Stimulated activated CD4-positive, alpha-beta T cell treated with anti-CD3 and anti-CD28 coated beads, Interleukin-2, amount 100 ng/mL, for 4 hours (primary cell): ENCODE results near the gene MITF.

ENCODE experiments used
- DNase-seq: peaks from one replicate; pipeline ENCODE4 v3.0.0-alpha.2; 2020; ENCODE audit warnings: low read depth

Gene MITF

DNA sequence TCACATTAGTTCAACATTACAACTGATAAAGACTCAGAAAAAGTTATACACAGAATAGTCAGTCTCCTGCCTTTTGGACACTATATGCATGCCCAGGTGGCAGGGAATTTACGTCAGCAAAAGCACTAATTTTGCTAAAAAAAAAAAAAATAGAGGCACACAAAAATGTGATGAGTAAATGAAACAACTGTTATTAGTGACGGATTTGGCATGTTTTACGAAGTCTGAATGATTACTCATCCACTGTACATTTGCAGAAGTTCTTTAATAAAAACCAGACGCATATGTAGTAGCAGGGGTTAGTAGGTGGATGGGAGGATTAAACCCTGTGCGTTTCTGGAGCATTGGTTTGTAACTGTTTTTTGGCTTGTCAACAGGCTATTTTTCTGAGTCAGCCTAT lies 99.0 kb downstream of the MITF start:
- no peak for DNase-seq

DNA sequence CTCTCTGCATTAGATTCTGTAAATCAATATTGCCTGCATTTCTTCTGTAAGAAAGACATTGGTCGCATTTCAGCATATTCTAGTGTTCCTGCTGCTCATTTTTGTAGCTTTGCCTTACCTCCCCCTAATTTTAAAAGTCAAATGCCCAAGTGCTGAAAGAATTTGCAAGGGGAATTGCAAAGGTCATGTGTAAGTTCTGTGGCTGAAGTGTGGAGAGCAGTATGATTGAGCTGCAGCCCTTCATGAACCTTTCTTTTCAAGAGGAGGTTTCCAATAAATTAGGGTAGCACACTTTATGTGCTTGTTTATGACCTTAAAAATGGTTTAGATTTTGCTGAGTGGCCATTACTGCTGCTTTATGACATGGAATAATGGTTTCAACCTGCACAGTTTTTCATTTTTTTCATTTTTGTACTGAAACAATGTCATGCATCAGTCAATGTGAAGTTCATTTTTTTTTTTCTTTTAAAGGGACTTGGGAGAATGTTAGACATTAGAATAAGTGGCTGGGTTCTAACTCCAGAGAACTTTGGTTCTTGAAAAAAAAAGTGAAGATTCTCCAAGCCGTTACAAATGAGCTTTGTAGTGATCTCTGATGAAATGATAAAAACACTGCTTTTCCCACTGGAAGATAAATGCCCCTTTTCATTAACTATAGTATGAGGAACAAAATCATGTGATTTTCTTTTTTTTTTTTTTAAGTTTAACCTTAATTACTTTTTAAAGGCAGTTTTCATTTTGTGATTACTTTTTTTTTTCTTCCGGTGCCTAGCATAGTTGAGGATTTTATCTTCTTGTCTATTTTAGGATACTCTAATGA lies 99.6 kb downstream of the MITF start:
- no peak for DNase-seq

DNA sequence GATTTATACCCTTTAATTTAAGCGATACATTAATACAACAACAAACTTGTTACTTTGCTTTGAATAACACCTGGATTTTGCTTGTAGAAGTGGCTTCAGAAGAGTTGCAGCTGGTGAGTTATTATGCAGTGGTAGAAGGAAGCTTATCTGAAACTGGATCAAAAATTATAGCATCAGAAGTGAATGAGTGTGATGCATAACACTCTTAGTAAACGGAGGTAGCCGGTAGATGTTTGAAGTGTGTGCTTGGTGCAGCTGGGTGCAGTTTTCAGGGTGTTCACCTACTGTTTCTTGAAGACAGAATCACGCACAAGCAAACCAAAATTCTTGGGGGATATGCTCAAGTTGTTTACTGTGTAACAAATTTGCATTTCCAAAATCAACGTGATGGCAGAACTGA lies 103.1 kb downstream of the MITF start:
- no peak for DNase-seq

DNA sequence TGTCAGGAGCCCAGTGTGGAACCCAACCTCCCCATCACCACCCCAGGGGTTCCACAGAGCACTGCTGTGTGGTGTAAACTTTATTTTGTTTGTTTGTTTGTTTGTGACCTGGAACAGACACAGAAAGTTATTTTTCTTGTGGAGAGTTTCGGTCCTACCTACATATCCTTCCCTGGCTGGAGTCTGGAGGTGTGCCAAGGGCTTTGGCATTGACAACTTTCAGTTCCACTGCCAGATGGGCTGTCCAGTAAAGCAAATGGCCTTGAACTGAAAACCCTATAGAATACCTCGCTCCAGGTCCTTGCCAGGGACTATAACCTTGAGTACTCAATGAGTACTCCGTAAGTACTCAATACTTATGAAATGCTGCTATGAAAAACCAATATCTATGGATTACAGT lies 103.5 kb downstream of the MITF start:
- DNase-seq, result no peak

DNA sequence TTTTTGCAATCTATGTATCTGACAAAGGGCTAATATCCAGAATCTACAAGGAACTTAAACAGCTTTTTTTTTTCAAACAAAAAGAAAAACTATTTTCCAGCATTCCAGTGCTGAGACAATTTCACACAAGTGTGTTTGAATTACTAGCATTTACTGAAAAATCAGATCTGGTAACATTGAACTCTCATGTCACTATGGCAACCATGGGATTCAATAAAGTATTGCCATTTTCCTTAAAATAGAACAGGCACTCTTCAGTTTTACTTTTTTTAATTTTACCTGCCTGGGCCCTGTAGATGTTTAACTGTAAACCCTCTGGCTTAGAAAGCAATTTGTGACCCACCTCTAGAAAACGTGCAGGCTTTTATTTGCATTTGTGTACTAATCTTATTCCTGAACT lies 105.4 kb downstream of the MITF start:
- DNase-seq, result no peak

DNA sequence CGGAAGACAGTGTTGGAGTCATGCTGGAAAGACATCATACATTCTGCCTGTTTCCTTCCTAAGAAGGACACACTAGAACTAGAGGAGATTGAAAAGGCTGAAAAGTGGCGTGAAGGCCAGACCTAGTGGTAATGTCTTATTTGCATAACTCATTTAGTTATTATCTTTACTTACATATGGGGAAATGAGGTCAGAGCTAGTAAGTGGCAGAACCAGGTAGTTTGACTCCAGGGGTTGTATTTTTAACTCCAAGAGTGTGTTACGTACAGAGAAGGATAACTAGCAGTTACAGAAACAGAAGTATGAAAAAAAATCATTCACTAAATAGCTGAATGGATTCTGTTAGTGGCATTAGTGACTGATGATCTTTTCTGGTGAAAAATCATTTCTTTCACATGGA lies 108.0 kb downstream of the MITF start:
- no peak for DNase-seq

DNA sequence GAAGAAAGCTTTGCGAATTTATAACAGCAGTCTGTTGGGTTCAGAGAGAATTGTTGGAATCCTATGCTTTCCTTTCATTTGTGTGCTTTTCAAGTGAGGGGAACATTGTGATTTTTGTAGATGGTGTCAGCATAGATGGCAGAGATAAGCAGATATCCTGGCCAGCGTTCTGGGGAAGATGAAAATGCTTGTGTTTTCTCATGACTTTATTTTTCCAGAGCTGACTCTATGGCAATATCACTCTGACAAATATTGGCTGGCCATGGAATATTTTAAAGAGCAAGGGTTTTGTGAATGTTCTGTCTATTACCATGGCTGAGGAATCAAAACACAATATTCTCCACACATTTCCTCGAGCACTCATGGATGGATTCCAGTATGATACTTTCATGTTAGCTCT lies 108.8 kb downstream of the MITF start:
- DNase-seq, result no peak

DNA sequence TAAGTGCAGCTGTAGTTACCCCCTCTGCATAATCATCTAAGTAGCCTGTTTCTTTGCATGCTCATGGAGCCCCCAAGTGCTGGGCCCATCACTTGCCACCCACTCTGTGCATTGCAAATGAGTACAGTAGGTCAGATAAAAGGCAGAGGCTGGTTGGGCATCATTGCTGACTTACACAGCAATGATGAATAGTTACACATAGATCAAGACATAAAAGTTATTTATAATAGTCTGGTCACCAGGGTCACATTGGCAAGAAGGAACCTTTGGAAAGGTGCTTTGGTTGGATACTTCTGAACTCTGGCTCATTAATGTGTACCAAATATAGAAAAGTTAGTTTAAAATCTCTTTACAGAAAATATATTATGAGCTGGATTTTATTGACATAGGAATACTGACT lies 111.6 kb downstream of the MITF start:
- no peak for DNase-seq

DNA sequence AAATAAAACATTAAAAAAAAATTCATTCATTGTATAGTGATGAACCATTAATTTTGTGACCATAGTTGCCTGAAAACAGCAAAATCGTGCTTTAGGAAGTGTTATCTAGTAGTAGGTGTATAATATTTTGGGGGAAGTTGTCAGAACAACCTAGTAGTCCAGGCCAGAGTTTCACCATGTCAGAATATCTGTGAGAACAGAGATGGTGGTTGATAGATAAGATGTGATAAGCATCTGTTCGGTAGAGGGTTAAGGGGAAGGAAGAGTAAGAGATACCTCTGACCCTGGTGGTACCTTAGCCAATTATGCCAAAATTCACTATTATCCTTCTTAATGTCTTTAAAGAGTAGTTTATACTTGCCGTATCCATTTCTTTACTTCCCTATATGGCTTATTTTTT lies 113.8 kb downstream of the MITF start:
- DNase-seq, result no peak

DNA sequence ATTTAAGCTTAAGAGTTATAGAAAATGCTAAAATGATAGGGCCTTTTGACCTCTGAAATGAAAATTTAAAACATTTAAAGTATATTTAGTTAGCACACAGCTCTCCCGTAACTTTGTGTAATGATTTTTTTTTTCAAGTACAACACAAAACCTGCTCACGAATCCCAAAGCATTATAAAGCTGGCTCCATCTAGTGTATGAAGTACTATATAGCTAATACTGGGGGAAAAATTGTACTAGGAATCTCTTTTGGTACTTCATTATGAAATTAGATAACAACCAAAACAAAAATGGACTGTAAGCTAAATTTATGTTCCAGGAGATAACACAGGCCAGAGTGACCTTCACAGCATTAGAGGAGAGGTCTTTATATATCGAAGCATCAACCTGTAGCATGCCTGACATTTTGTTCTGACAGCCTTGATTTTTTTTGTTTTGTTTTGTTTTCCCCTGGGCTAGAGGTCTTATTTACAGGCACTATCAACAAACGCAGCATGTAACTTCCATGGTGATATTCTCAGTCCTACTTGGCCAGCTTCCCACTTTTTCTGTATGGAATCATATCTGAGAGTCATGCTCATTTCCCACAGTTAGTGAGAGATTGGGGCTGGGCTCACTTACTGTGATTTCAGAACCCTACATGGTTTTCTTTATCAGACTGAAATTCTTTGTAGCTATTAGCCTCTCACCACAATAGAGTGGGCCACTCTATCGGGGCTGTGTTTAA lies 116.3 kb downstream of the MITF start:
- DNase-seq, result no peak

DNA sequence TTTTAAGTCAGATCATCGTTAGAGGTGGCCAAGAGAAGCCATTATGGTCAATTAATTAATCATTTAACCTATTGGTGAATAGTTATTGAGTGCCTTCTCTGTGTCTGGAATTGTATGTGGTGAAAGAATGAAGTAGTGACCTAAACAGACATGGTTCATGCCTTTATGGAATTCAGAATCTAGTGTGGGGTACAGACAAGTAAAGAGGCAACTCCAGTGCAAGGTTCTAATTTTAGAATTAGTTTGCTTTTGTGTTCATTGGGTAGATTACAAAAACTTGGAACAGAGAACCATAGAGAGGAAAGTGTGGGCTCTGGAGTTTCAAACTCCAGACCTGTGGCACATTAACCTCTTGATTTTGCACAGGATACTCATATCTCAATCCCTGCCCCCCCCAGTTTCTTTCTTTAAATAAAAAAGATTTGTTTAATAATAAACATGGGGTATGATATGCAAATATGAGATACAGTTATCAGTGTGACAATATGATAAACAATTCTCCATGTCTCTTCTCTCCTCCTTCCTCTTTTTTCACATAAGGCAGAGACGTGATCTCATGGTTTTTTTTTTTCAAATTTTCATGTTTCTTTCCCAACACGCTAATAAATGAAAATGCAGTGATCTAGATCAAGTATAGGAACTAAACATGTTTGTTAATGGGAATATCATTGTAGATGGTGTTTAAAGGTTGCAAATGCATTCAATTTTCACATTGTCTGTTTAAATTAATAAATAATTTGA lies 117.9 kb downstream of the MITF start:
- no peak for DNase-seq

DNA sequence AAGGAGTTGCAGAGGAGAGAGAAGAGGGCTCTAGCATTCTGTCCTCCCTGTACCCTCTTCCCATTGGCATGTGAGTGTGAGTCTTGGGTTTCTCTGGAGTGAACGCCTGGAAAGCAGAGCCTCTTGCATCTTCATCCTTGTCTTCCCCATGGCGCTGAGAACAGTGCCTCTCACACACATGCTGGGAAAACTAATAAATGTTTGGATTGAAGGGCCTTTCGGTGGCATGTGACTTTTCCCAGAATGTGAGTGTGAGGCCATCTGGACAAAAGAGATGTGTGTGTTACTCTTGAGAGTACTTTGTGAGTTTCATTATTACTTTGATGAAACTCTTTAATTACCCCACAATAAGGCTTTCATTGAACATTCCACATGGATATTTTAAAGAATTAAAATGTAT lies 122.3 kb downstream of the MITF start:
- no peak for DNase-seq

DNA sequence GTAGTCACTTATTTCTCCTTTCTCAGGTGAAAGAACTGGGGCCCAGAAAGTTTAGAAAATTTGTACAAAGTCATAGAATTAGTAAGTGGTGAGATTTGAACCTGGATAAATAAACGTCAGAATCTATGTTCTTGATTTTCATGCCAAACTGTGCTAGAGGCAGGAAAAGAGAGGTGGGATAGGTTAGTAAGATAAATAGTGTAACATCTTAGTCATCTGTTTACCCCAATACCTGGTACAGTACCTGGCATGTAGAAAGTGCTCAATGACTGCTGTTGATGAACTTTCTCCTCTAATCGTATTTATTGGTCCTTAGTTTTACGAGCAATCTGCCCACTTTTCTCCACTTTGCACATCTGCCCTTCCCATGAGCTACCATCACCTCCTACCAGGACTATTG lies 124.9 kb downstream of the MITF start:
- no peak for DNase-seq

DNA sequence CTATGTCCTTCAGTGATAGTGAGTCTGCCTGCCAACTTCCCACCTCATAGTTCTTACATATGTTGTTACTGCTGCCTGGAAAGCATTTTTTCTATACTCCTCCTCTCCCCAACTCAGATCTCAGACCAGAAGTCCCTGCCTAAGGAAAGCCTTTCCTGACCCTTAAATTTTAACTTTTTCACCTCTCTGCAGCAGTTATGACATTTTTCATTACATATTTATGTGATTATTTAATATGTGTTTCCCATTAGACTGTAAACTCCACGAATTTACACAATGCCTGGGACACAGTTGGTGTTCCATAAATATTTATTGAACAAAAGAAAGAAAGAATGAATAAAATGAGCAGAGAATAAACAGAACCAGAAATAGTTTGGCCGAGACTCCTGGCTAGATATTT lies 125.5 kb downstream of the MITF start:
- no peak for DNase-seq

DNA sequence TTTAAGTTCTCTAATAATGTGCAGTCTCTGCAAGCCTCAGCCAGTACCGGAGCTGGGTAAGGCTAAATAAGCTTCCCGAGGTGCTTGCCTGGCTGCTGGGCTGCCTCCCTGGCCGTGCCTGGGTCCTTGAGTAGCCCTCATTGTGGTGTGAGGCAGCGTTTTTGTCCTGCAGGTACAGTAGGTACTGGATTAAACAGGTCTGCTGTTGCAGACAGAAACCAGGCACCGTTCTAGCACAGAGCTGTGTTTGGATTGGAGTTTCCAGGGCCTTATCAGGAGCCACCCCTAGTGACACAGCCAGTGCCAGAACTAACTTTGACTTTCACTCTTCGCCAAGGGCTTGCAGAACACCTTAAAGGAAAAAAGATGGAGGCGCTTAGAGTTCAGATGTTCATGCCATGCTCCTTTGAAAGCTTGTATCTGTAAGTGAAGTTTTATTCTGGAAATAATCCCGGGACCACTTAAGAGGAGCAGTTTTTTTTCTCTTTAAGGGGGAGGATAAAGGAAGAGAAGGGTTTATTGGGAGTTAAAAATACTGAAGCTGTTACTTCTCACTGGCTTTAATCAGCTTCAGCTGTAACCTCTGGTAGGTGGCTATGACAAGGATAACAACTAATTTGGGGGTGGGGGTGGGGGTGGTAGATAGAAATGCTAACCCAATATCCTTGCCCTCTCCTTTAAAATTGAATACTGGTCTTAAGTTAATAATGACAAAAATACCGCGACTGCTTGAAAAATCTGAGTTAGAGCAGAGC lies 126.8 kb downstream of the MITF start:
- no peak for DNase-seq

DNA sequence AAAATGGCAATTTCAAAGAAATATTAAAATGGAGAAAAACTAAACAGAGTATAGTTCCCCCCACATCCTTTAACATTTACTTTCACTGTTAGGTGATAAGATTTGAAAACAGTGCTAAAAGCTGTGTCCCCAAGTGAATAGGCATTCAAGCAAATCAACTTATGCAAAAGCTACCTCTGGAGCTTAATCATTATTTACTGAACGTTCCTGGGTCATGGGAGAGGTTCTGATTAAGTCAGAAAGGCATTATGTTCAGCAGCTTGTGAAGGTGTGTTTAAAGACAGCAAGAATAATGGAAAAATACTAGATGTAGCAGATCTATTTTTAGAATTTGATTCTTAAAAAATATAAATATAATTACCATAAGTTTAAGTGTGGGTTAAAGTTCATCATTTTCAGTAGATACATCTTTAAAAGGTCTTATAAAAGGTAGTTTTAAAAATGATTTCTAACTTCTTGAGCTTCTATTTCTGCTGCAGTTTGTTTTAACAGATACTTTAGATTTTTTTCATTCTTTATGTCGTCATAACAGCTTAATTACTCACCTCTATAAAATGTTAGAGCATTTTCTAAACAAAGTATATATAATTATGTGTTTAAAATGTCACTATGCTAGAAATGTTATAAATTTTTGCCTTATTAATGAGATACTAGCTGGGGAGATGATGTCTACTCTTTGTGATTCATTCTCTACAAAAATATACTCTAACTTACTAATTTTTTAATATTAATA lies 127.9 kb downstream of the MITF start:
- DNase-seq, result no peak

DNA sequence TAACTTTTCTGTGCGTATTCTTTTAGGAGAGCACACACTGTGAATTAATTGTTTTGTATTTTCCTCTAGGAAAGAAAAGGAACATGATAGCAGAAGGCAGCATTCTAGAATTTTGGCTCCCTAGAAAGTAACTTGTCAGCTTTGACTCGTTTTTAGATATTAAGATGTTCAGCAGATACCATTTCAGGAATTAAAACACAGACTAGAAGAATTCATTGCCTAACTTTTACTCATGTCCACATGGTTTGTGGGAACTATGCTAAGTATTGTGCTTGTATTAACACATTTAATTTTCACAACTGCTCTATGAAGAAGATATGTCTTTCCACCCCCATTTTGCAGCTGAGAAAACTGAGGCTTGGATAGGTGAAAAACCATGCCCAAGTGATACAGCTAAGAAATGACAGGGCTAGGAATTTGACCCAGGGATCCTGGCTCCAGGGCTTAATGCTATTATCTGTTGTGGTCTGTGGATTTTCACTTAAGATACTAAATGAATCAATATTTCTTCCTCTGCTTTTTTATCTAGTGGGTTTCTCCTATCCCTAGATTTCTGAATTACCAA lies 128.8 kb downstream of the MITF start:
- no peak for DNase-seq

DNA sequence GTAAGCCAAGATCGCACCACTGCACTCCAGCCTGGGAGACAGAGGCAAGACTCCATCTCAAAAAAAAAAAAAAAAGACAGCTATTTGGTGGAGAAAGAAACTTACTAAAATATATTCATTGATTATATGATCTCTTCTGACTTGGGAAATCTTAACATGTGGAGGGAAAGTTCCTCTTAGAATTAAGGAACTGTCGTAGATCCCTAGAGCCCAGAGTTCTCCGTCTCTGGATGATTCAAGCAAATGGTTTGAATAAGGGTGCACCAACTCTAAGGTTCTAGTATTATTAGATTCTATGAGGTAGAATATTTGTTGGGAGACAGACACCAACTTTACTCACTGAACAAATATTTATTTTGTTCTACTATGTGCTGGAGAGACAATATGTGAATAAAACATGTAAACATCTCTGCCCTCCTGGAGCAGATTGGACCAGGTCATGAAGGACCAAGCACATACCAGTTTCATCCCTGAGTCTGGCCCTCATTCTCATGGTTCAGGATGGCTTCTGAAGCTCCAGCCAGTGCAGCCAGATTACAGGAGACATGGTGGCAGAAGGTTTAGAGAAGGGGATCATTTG lies 129.7 kb downstream of the MITF start:
- no peak for DNase-seq

DNA sequence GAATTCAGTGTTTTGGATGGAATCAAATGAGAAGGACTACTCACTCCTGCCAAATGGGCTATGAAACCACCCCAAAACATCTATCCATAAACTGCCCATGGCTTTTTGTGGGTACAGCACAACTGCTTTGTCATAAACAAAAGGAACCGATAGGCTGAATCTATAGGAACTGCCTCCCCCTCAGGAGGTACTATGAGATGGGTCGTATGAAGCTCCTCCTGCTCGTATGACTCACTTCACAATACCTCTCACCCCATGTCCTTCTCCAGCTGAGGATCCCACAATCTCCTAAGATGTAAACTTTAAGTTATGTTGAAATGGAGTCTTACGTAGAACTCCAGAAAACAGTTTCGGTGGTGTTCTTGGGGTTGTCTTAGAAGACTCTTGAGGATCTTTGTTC lies 130.4 kb downstream of the MITF start:
- DNase-seq, result no peak

DNA sequence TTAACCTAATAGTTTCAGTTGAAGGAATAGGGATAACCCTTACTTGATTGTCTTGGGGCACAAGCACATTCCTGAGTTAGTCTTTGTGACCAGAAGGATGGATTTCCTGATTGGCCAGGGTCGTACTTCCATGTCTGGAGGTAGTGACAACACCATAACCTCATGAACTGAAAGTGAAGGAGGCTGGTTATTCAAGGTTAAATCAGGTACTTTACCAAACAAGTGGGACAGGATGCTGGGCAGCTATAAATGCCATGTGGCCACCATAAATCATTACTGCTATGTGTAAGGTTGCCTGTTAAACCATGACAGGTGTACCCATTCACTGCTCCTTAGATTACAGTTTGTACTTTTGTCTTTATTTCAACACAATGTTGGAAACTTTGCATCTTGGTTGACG lies 132.0 kb downstream of the MITF start:
- no peak for DNase-seq

DNA sequence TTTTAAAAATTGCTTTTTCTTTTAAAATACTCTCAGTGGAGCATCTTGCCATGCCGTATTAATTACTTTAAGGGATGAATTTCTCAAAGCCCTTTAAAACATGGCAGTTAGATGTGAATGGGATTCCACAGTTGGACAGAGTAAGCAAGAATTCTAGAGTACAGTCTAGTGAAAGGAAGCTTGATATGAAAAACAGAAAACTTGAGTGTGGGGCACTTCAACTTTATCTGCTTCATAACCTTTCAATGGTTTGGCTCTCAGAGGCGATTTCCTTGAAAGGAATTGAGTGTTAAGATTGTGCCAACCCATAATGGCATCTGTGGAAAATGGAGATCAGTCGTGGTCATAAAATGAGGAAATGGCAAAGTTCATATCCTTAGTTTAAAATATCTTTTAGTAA lies 132.6 kb downstream of the MITF start:
- no peak for DNase-seq
